GM12878 (cell line): ENCODE data around the gene CYP51A1. TPM values are rescaled to one million over a fixed set of nuclear protein-coding genes. Genes with fewer than 3 reads are reported as not detected.

ENCODE experiments used
- ATAC-seq: fragments of 200-7000 bp; cut with Tn5 transposase; 3 replicates; pipeline ENCODE4 v1.9.1; 2020; ENCODE audit warnings: mild to moderate bottlenecking, moderate library complexity
- BruUV-seq: library from RNA; stranded (reverse); fragments of 400-500 nt; replicated peaks from 2 replicates; lab custom pipeline; 2021; lab: Mats Ljungman, UMichigan
- CTCF ChIA-PET: fragments of 300-600 bp; sonication (Branson Sonifier 250); formaldehyde crosslinking; extraction: SDS; loops from one replicate; lab custom pipeline; 2021; ENCODE audit warnings: inconsistent platforms; lab: Yijun Ruan, JAX
- POLR2A ChIA-PET: fragments of 350-600 bp; formaldehyde crosslinking; extraction: SDS; loops from one replicate; lab custom pipeline; 2021; ENCODE audit warnings: inconsistent platforms; lab: Charles Lee
- RAD21 ChIA-PET: fragments of 300-600 bp; sonication (Branson Sonifier 250); formaldehyde crosslinking; loops from one replicate; lab custom pipeline; 2023; ENCODE audit warnings: antibody characterized with exemption; ENCODE audit not compliant: unreplicated experiment; lab: Charles Lee
- SMC1A ChIA-PET: fragments of 300-600 bp; sonication (Branson Sonifier 250); formaldehyde crosslinking; loops from one replicate; lab custom pipeline; 2023; ENCODE audit not compliant: unreplicated experiment, uncharacterized antibody; lab: Charles Lee
- DNase-seq: peaks from one replicate; pipeline ENCODE4 v3.0.0-alpha.2; 2011; ENCODE audit warnings: low read depth, low spot score
- FAIRE-seq: peaks from 3 replicates; lab custom pipeline; 2011; peaks lifted over from hg19 to GRCh38; lab: Jason Lieb, UNC
- H2AFZ ChIP-seq: 2 replicates; pipeline ENCODE4 v1.6.0; 2011; ENCODE audit warnings: low read depth, low read length, control low read depth; ENCODE audit not compliant: control insufficient read depth
- H3K27ac ChIP-seq: 2 replicates; pipeline ENCODE4 v1.5.1; 2011; ENCODE audit warnings: control low read depth; ENCODE audit not compliant: control insufficient read depth, insufficient read depth
- H3K27me3 ChIP-seq, 2 experiments: replicated peaks in 1 of 2; 2 replicates each; pipeline versions ENCODE4 v1.6.0 to v1.6.1; 2011; ENCODE audit warnings: low read length in 1 of 2; ENCODE audit not compliant: control insufficient read depth in 2 of 2, insufficient read depth in 2 of 2
- H3K36me3 ChIP-seq, 2 experiments: 2 replicates each; pipeline ENCODE4 v1.5.1; 2011; ENCODE audit warnings: low read length in 1 of 2; ENCODE audit not compliant: control insufficient read depth in 2 of 2, insufficient read depth in 2 of 2
- H3K4me1 ChIP-seq: 2 replicates; pipeline ENCODE4 v1.6.1; 2011; ENCODE audit warnings: mild to moderate bottlenecking, low read length, moderate library complexity, mixed read lengths; ENCODE audit not compliant: control insufficient read depth, insufficient read depth
- H3K4me2 ChIP-seq: 2 replicates; pipeline ENCODE4 v1.6.0; 2011; ENCODE audit warnings: control low read depth; ENCODE audit not compliant: control insufficient read depth, insufficient read depth
- H3K4me3 ChIP-seq: fragments of 200-600 bp; sonication (generic); 2 replicates; pipeline ENCODE4 v1.5.1; 2016
- H3K79me2 ChIP-seq: 2 replicates; pipeline ENCODE4 v1.6.0; 2011; ENCODE audit warnings: low read length; ENCODE audit not compliant: control insufficient read depth, insufficient read depth
- H3K9ac ChIP-seq: 2 replicates; pipeline ENCODE4 v1.8.0; 2011; ENCODE audit warnings: low read length, control low read depth, mixed read lengths; ENCODE audit not compliant: control insufficient read depth, insufficient read depth
- H3K9me3 ChIP-seq: replicated peaks from 3 replicates; pipeline ENCODE4 v1.5.1; 2011; ENCODE audit warnings: mild to moderate bottlenecking, low read length; ENCODE audit not compliant: control insufficient read depth, insufficient read depth
- H4K20me1 ChIP-seq: 2 replicates; pipeline ENCODE4 v1.6.0; 2011; ENCODE audit not compliant: control insufficient read depth, insufficient read depth
- ATF7 ChIP-seq: fragments of 450-650 bp; IDR thresholded peaks from 2 replicates; pipeline ENCODE4 v1.6.1; 2016; ENCODE audit warnings: low read depth, mild to moderate bottlenecking
- ETV6 ChIP-seq, 2 experiments: fragments of 450-650 bp in 1 of 2; IDR thresholded peaks in 1 of 2; conservative IDR thresholded peaks in 1 of 2; 2 replicates each; pipeline ENCODE4 v1.6.1; 2014; ENCODE audit warnings: antibody characterized with exemption in 1 of 2, borderline replicate concordance in 1 of 2, low read depth in 1 of 2, mild to moderate bottlenecking in 1 of 2, moderate library complexity in 1 of 2
- EZH2 ChIP-seq: IDR thresholded peaks from 2 replicates; pipeline ENCODE4 v1.6.1; 2012; ENCODE audit warnings: low read depth, mild to moderate bottlenecking, control low read depth, inconsistent platforms, low read length, borderline replicate concordance; ENCODE audit not compliant: control insufficient read depth
- GATAD2B ChIP-seq: fragments of 450-650 bp; conservative IDR thresholded peaks from 2 replicates; pipeline ENCODE4 v1.6.1; 2017; ENCODE audit warnings: low read depth, mild to moderate bottlenecking, moderate library complexity
- IRF4 ChIP-seq: IDR thresholded peaks from 2 replicates; pipeline ENCODE4 v1.6.1; 2011; ENCODE audit warnings: low read depth, low read length
- NFIC ChIP-seq: IDR thresholded peaks from 2 replicates; pipeline ENCODE4 v1.6.1; 2012; ENCODE audit warnings: low read depth, mild to moderate bottlenecking, inconsistent platforms, low read length, moderate library complexity
- NR2C2 ChIP-seq: IDR thresholded peaks from 2 replicates; pipeline ENCODE4 v1.6.1; 2011; ENCODE audit warnings: borderline replicate concordance, low read depth; ENCODE audit not compliant: control insufficient read depth, insufficient read length
- SP1 ChIP-seq: IDR thresholded peaks from one replicate; pipeline ENCODE4 v1.6.1; 2011; ENCODE audit warnings: low read depth, low read length
- TARDBP ChIP-seq: IDR thresholded peaks from 2 replicates; pipeline ENCODE4 v1.6.1; 2016; ENCODE audit warnings: borderline replicate concordance
- WGBS: methylation state at CpG from one replicate; pipeline ENCODE4 v1.1.6; 2016; ENCODE audit warnings: low lambda C conversion rate; ENCODE audit not compliant: insufficient replicate concordance, insufficient coverage; ENCODE audit errors: missing lambda C conversion rate; 5-methylcytosine and 5-hydroxymethylcytosine counted together
- in situ Hi-C: fragments of 300-500 bp; cut with MboI; formaldehyde crosslinking; loops from 9 replicates; pipeline ENCODE4 v1.14.3; 2018; ENCODE audit warnings: mixed read lengths
- intact Hi-C: fragments of 100-400 bp; cut with micrococcal nuclease; formaldehyde crosslinking; loops from one replicate; pipeline ENCODE4 v1.14.2; 2022; ENCODE audit not compliant: unreplicated experiment
- polyA plus RNA-seq, 11 experiments: library from polyadenylated mRNA; depleted of rRNA in 4 of 11; unstranded in 6 of 11; stranded (reverse) in 5 of 11; fragments of >200 nt; fragmentation: Nextera tagmentation in 4 of 11; fragmentation: Illumina TruSeq in 1 of 11; extraction: Ambion mirVana in 4 of 11; extraction: Trizol in 1 of 11; gene quantifications; 1 replicate in 1 of 11; 2 replicates in 10 of 11; pipeline versions ENCODE4 v1.2.1 to v1.2.3, GENCODE V29; 2011 to 2016; ENCODE audit warnings: inconsistent platforms in 2 of 11, missing spikeins in 2 of 11, low read depth in 1 of 11
- total RNA-seq, 4 experiments: library from RNA; depleted of rRNA in 3 of 4; stranded (reverse); fragments of >200 nt in 3 of 4; fragmentation: Illumina TruSeq in 1 of 4; extraction: Trizol in 1 of 4; gene quantifications; 2 replicates each; pipeline versions ENCODE4 v1.2.1 to v1.2.3, GENCODE V29; 2013 to 2021
- TF ChIP-seq, protein P1 (sequence below): fragments of 450-650 bp; IDR thresholded peaks from 2 replicates; pipeline ENCODE4 v1.6.1; 2016; ENCODE audit warnings: mild to moderate bottlenecking

CYP51A1 gene
- total and polyA plus RNA-seq, 10 of the 15 experiments (the other 5 are each of a cell fraction or from before 2014, with no cell fraction given) = 21.5 to 113 (median 61.8) TPM

DNA sequence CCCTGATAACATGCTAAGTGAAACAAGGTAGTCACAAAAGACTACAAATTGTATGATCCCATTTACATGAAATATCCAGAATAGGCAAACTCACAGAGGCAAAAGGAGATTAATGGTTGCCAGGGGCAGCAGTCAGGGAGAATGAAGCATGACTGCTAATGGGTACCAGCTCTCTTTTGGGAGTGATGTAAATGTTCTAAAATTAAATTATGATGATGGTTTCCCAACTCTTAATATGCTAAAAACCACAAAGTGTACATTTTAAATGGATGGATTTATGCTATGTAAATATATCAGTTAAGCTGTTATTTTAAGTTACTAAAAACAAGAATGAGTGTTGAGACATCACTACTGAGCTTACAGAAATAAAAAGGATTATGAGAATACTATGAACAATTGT is 12.6 kb downstream of the CYP51A1 start (continued):
- TF ChIP-seq IRF4 (no peak), GATAD2B (no peak), ETV6 (conservative IDR thresholded peaks at IDR 0.05 in 1 of 2, IDR thresholded peaks at IDR 0.05 in 1 of 2; ENCODE audit: borderline replicate concordance in 1 of 2, low read depth in 1 of 2) (no peak)

DNA sequence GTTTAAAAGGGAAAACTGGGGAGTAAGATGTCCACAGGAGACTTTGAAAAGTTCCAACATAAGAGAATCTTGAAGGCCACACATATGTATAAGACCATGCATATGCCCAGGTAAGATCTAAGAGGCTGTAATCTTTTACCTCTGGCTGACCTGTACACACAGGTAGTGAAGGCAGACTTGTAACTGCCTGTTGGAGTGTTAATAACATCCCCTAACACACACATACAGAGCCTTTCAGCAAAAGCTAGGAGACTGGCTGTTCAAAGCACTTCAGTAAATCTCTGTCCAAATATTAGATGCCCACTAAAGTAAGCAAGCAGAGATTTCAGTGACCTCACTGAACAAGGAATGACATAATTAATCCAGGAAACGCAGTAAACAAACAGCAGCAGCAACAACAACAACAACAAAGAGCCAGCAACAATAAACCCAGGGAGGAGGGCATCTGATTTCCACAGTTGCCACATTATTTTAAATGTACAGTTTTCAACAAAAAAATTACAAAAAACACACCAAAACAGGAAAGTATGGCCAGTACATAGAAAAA is 15.0 kb downstream of the CYP51A1 start:
- 100% methylated on average over 1 of the region's 1 CpG for WGBS

More for the DNA sequence above, 15.0 kb downstream of the CYP51A1 start:
- intact Hi-C loops (no loop called here), in situ Hi-C loops (no loop called here)
- no peak for FAIRE-seq
- Histone ChIP-seq H3K27me3 (no peaks in the 10 kb centered on the region), H3K27ac (no peak overlapping the region), H3K9ac (no peak overlapping the region), H2AFZ (no peak overlapping the region), H4K20me1 (no peaks in the 10 kb centered on the region), H3K4me1 (no peaks in the 10 kb centered on the region), H3K36me3 (peaks cover 2 to 33% of the 10 kb centered on the region in 2 experiments; a peak in 3 of 4 replicates), H3K79me2 (peaks cover 17% of the 10 kb centered on the region), H3K9me3 (peaks cover 6% of the 10 kb centered on the region; the same call in 2 of the 3 replicates), H3K4me2 (no peak overlapping the region), H3K4me3 (no peak overlapping the region)
- ChIA-PET RAD21 (no interaction called here), POLR2A (no interaction called here), CTCF (interaction anchor here (1.3 kb wide), 1 partner anchor 14 kb away, joined by 3 read pairs; no protein-coding TSS in a partner anchor), SMC1A (interaction anchor here (1.1 to 1.4 kb wide), 3 partner anchors 10 to 28 kb away, joined by 3 to 4 read pairs (median 3); no protein-coding TSS in a partner anchor)
- no TSS peak for BruUV-seq
- no peak; the same call in 1 of the 3 replicates for ATAC-seq
- no peak for TF ChIP-seq EZH2
- TF ChIP-seq NR2C2 = no peak
- no peak for TF ChIP-seq TARDBP
- no peak for TF ChIP-seq NFIC
- no peak for TF ChIP-seq SP1
- TF ChIP-seq, protein P1, sequence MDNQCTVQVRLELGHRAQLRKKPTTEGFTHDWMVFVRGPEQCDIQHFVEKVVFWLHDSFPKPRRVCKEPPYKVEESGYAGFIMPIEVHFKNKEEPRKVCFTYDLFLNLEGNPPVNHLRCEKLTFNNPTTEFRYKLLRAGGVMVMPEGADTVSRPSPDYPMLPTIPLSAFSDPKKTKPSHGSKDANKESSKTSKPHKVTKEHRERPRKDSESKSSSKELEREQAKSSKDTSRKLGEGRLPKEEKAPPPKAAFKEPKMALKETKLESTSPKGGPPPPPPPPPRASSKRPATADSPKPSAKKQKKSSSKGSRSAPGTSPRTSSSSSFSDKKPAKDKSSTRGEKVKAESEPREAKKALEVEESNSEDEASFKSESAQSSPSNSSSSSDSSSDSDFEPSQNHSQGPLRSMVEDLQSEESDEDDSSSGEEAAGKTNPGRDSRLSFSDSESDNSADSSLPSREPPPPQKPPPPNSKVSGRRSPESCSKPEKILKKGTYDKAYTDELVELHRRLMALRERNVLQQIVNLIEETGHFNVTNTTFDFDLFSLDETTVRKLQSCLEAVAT = no peak
- TF ChIP-seq ATF7 = no peak
- no peak for DNase-seq
